Frontal cortex (tissue), 4 donors: Measurements from ENCODE around the gene MARVELD1. TPM values are rescaled to one million over a fixed set of nuclear protein-coding genes. Genes with fewer than 3 reads are reported as not detected.

Source experiments
- DNase-seq, 2 donors: peaks; one replicate each; pipeline ENCODE4 v3.0.0; 2012; ENCODE audit warnings: low spot score in 2 of 2
- FAIRE-seq: peaks from 2 replicates; lab custom pipeline; 2012; peaks lifted over from hg19 to GRCh38; lab: Jason Lieb, UNC
- total RNA-seq: library from RNA; depleted of rRNA; stranded (reverse); fragments of >200 nt; gene quantifications from one replicate; pipeline ENCODE4 v1.2.3, GENCODE V29; 2014
- donor health status: control.
- donor health status: control.
- donor health status: control.

Gene MARVELD1
- total RNA-seq, 1 donor from 2014 or later = 6.1 TPM

- no peak for DNase-seq
- no peak for FAIRE-seq
Measured at GRCh38 chr10:97717627-97718026, 4.1 kb downstream of the MARVELD1 start.

GRCh38 chr10:97718178-97718577, 4.6 kb downstream of the MARVELD1 start:
- peak; percentile 71 to 72 for DNase-seq

GRCh38 chr10:97718659-97719142, 5.2 kb downstream of the MARVELD1 start:
- DNase-seq (no peak), FAIRE-seq (no peak)

More at GRCh38 chr10:97718178-97718577, 4.6 kb downstream of the MARVELD1 start:
- FAIRE-seq = no peak

GRCh38 chr10:97719602-97720001, 6.1 kb downstream of the MARVELD1 start:
- DNase-seq = no peak
- no peak for FAIRE-seq

DNA sequence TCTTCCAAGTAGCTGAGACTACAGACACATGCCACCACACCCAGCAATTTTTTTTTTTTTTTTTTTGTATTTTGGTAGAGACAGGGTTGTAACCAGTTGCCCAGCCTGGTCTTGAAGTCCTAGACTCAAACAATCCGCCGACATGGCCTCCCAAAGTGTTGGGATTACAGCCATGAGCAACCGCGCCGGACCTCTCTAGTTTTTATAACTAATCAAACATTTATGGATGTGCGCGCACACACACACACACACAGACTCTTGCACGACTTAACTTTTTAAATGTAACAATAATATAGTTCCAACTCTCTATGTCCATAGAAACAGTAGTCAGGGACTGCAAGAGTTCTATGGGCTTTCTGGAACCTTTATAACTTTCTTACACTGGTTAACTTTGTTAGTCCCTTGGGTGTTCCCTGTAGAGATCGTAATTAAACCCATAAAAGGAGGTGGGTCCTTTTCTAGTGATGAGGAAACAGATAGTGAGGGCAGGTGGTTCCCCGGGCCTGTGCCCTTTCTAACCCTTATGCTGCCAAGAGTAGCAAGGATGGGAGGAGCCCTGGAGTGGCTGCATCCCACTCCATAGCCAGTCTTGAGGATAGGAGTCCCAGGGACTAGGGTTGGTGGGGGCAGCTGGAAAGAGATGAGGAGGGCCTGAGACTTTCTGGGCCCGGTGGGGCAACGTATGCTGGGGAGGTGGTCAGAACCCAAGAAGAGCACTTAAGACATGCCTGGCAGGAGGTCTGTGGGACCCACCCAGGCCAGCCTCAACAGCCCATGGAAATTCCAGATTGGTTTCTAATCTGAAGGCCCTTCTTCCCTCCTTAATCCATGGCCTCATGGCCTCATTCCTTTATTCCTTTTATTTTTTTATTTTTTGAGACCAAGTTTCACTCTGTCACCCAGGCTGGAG, 8.6 kb downstream of the MARVELD1 start:
- FAIRE-seq = no peak
- no peak for DNase-seq

DNA sequence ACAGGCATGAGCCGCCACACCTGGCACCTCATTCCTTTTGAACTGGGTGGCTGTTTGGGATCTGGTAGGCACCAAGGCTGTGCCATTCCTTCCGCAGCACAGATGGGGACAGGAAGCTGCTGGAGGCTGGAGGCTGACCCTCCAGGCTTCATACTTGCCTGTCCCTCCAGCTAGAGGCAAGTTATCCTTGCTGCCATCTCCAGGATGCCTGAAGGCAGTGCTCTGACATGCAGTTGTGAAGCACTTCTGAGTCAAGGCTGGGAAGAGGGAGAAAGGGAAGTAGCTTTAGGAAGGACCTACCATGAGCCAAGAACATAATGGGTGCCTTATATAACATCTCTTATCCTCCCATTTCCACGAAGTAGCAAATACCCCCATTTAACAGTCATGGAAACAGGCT, 9.5 kb downstream of the MARVELD1 start:
- FAIRE-seq (no peak), DNase-seq (no peak)

DNA sequence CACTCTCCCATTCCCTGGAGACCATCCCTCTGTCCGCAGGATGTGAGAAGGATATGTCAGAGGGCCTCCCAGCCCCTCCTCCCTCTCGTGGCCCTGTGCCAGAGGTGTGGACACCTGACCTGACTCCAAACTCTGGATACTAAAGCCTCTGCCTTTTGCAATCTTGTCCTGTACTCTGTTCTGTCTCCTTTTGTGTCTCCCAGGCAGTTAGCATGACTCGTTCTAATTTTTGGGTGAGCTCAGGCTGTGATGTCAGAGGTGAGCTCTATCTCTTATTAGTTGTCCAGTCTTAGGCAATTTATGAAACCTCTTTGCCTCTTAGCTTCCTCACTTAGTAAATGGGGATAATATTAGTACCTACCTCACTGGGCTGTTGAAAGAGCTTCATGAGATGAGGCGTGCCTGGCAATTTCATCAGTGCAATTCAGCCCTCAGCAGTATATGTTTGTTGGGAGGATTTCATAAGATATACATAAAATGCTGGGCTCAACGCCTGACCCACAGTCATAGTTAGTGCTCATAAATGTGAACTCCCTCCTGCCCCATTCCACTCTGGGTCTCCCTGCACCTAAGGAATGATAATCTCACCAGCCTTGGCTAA, 10.9 kb downstream of the MARVELD1 start:
- no peak for FAIRE-seq
- no peak for DNase-seq

GRCh38 chr10:97726636-97727178, 13.2 kb downstream of the MARVELD1 start:
- FAIRE-seq (no peak), DNase-seq (no peak)

GRCh38 chr10:97729014-97729413, 15.5 kb downstream of the MARVELD1 start:
- DNase-seq = no peak
- FAIRE-seq = no peak

DNA sequence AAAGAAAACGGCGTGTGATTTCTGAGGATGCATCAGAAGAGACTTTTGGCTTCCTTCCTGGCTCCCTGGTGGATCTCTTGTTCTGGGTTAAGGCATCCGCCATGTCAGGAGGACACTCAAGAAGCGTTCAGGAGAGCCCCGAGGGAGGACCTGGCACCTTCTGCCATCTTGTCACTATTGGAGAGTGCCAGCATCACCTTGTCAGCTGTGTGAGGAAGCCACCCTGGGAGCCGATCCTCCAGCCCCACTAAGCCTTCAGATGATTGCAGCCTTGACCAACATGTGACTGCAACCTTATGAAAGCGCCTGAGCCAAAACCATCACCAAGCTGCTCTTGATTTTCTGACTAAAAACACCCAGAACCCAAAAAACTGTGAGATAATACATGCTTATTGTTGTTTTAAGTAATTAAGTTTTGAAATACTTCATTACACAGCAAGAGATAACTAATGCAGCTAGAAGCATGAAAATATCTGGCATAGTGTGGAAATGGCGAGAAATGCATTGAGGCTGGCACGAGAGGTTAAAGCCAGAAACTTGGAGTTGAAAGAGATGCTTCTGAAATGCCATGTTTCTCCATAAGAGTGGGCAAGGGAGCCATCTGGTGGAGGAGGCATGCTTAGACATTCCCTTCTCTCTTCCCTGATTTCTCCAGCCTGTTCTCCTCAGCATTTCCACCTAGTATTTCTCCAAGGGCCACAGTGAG, 18.0 kb downstream of the MARVELD1 start:
- DNase-seq (peak in 1 of 2 donors; percentile 68), FAIRE-seq (no peak)

DNA sequence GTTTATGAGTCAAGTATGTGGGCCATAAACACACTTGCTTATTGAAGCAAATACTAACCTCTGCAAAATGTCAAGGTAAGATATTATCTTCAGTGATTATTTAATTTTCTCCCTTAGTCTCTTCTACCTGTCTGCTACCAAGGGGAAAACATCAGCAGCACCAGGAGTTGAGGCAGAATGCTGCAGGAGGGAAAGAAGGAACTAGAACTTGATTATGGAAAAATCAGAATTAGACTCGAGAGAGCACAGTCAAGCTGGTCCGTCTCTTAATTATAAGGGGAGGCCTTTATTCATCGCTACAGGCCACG, 18.5 kb downstream of the MARVELD1 start:
- DNase-seq (no peak), FAIRE-seq (no peak)

DNA sequence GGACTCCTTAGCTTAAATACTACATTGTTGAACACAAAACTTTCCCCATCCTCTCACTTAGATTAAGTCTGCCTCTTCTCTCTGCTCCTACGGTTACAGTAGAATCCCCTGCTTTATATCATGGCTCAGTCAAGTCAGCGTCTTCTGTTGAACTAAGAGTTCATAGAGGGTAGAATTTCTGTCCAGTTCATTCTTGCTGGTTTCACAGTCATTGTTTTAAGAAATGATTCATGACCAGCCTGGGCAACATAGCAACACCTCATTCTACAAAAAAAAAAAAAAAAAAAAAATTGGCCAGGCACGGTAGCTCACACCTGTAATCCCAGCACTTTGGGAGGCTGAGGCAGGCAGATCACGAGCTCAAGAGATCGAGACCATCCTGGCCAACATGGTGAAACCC, 19.7 kb downstream of the MARVELD1 start:
- FAIRE-seq (no peak), DNase-seq (no peak)

DNA sequence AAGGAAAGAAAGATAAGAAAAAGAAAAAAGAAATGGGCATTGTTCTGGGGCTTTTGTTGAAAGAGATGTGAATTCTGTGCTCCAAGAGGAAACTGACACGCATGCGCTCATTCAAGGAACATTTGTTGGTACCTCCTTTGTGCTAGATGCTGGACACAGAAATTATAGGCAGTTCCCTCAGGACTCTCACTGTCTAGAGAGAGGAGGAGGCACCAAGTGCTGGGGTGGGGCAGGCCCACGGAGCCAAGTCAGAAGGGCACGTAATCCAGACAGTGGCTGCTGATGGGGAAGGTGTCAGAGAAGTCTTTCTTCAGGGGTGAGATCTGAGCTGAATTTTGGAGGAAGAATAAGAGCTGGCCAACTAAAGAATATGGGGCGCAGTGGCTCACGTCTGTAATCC, 20.5 kb downstream of the MARVELD1 start:
- DNase-seq (no peak), FAIRE-seq (no peak)

DNA sequence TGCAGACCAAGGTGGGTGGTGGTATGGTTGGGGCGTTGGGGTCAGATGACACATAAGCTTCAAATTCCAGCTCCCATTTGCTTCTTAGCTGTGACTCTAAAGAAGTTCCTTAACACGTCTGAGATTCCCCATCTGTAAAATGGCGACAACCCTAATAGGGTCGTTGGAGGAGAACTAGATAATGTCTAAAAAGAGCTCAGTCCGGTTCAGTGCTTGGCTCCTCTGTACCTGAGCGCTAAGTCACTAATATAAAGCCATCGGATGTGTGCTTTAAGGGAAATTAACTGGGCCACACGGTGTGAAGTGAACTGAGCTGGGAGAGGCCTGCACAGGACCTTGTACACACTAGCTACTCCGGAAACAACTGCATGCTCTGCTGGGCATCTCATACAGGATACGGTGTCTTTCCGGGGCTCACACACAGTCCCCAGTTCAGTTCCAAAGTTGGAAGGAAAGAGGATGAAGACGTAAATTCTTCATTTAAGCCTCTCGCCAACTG, 22.9 kb downstream of the MARVELD1 start:
- FAIRE-seq (no peak), DNase-seq (no peak)

DNA sequence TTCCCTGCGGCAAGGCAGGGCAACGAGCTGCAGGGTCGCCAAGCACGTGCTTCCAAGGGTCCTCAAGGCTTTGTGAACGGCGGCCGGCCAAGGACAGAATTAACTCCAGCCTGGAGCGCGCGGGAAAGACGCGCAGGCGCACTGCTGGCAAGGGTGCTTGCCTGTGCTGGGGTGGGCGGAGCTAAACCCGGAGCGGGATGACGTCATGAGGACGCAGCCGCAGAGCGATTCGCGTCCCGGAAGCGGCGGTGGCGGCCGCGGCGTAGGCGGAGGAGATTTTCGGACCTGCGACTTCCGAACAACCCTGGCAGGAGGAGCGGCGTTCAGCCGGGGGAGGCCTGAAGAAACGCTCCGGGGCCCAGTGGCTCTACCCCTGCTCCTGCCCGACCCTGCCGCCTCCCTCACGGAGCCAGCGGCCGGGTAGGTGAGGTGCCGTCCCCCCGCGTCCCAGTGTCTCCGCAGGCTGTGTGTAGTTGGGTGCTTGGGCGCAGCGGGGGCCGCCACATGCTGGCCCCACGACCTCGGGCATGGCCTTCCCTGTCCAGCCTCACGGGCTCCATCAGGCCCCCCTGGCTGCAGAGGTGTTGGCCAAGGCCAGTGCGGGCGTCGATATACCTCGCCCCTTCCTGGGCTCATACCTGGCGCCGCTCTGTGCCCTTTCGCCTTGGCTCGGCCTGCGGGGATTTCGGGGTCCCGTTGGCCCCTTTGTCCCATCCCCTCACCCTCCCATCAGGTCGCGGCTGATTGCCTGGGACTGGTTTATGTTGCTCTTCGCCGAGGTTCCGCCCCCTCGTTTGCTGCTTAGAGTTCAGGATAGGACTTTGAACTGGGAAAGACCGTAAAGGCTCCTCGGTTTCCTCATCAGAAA, 23.6 kb downstream of the MARVELD1 start, which contains the start of gene ZFYVE27:
TSS of gene ZFYVE27 (plus strand) at position 227 of the 868 bp plus-strand sequence. CDS start 1,350 bp downstream, outside the sequence.
- FAIRE-seq = no peak
- peak; percentile 89 to 96 for DNase-seq

- FAIRE-seq (no peak), DNase-seq (no peak)
Measured at GRCh38 chr10:97737770-97738265, 24.3 kb downstream of the MARVELD1 start.

- FAIRE-seq (no peak), DNase-seq (no peak)
Measured at GRCh38 chr10:97738616-97739015, 25.1 kb downstream of the MARVELD1 start.

DNA sequence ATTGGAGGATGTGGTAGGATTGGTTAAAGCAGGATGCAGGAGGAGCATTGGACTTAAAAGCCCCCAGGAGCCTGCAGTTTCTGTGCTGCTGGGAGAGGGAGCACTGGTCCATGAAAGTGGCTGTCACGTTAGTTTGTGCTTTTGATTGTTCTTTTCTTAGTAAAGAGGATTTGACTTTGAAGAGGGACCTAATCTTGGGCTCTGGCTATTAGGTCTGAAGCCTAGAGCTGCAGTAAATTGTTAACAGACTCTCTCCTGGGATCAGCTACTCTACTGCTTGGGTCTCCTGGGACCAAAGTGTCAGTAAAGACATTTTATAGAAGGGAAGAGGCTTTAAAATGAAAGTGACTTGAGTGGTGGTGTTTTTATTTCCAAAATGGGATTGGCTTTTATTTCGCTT, 27.1 kb downstream of the MARVELD1 start:
- FAIRE-seq (no peak), DNase-seq (no peak)
